AG09319 (cell line): ENCODE data around the gene FYN.

Source experiments
- DNase-seq: peaks from one replicate; pipeline ENCODE4 v3.0.0-alpha.2; 2010; ENCODE audit warnings: low read depth; ENCODE audit errors: extremely low read depth
- TF ChIP-seq, protein P1 (sequence below): IDR thresholded peaks from 2 replicates; pipeline ENCODE4 v1.5.1; 2011; ENCODE audit warnings: low read depth, mild to moderate bottlenecking, inconsistent platforms, low read length, moderate library complexity

FYN gene

GRCh38 chr6:111689946-111690345 lies 183.3 kb downstream of the FYN start:
- no peak for DNase-seq
- TF ChIP-seq, protein P1, sequence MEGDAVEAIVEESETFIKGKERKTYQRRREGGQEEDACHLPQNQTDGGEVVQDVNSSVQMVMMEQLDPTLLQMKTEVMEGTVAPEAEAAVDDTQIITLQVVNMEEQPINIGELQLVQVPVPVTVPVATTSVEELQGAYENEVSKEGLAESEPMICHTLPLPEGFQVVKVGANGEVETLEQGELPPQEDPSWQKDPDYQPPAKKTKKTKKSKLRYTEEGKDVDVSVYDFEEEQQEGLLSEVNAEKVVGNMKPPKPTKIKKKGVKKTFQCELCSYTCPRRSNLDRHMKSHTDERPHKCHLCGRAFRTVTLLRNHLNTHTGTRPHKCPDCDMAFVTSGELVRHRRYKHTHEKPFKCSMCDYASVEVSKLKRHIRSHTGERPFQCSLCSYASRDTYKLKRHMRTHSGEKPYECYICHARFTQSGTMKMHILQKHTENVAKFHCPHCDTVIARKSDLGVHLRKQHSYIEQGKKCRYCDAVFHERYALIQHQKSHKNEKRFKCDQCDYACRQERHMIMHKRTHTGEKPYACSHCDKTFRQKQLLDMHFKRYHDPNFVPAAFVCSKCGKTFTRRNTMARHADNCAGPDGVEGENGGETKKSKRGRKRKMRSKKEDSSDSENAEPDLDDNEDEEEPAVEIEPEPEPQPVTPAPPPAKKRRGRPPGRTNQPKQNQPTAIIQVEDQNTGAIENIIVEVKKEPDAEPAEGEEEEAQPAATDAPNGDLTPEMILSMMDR, result no peak

GRCh38 chr6:111689419-111689818 lies 183.8 kb downstream of the FYN start:
- TF ChIP-seq, protein P1, result no peak

GRCh38 chr6:111688331-111688730 lies 184.9 kb downstream of the FYN start:
- TF ChIP-seq, protein P1, result no peak
- no peak for DNase-seq

More at GRCh38 chr6:111689419-111689818, 183.8 kb downstream of the FYN start:
- DNase-seq, result no peak

DNA sequence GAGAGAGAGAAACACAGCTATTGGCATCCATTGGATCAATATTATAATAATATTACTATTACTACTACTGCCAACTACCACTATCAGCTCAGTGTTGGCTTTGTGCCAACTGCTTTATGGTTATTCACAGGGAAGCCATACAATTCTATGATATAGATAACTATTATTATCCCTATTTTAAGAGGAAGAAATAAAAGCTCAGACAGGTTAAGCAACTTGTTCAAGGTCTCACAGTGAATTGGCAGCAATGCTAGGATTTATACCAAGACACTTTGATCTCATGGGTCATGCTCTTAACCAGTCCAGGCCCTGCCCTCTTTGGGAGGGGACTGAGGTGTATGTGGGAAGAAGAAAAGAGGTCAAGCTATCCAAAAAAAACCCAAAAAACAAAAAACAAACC lies 185.6 kb downstream of the FYN start:
- TF ChIP-seq, protein P1, result no peak
- no peak for DNase-seq

- DNase-seq, result no peak
- TF ChIP-seq, protein P1, result no peak
Observed at GRCh38 chr6:111686932-111687266, 186.4 kb downstream of the FYN start.

- DNase-seq, result no peak
- TF ChIP-seq, protein P1, result no peak
Observed at GRCh38 chr6:111686249-111686931, 186.9 kb downstream of the FYN start.

DNA sequence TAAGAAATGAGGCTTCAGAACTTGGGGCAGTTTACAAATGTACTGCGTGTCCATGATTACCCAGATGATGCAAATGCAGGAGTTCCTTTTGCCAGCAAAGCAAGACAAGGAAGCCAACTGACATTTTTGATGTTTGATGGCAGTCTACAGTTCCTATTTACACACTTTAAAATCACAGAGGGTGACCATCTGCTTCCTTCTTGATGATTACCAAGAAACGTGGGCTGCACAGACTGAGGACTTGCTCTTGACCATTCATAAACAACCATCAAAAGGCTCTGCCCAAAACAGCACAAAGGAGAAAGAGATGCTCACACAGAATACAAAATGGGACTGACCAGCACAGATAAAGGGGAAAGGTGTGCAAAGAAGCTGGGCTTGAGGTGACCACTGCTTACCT lies 187.7 kb downstream of the FYN start:
- TF ChIP-seq, protein P1, result no peak

More for the DNA sequence above, 187.7 kb downstream of the FYN start:
- DNase-seq, result no peak
